GM12878 (cell line): ENCODE results near the gene JAKMIP1. TPM values are rescaled to one million over a fixed set of nuclear protein-coding genes. Genes with fewer than 3 reads are reported as not detected.

ENCODE experiments used
- ATAC-seq: fragments of 200-7000 bp; cut with Tn5 transposase; 3 replicates; pipeline ENCODE4 v1.9.1; 2020; ENCODE audit warnings: mild to moderate bottlenecking, moderate library complexity
- BruUV-seq: library from RNA; stranded (reverse); fragments of 400-500 nt; replicated peaks from 2 replicates; lab custom pipeline; 2021; lab: Mats Ljungman, UMichigan
- CTCF ChIA-PET: fragments of 300-600 bp; sonication (Branson Sonifier 250); formaldehyde crosslinking; extraction: SDS; loops from one replicate; lab custom pipeline; 2021; ENCODE audit warnings: inconsistent platforms; lab: Yijun Ruan, JAX
- POLR2A ChIA-PET: fragments of 350-600 bp; formaldehyde crosslinking; extraction: SDS; loops from one replicate; lab custom pipeline; 2021; ENCODE audit warnings: inconsistent platforms; lab: Charles Lee
- RAD21 ChIA-PET: fragments of 300-600 bp; sonication (Branson Sonifier 250); formaldehyde crosslinking; loops from one replicate; lab custom pipeline; 2023; ENCODE audit warnings: antibody characterized with exemption; ENCODE audit not compliant: unreplicated experiment; lab: Charles Lee
- SMC1A ChIA-PET: fragments of 300-600 bp; sonication (Branson Sonifier 250); formaldehyde crosslinking; loops from one replicate; lab custom pipeline; 2023; ENCODE audit not compliant: unreplicated experiment, uncharacterized antibody; lab: Charles Lee
- DNase-seq: peaks from one replicate; pipeline ENCODE4 v3.0.0-alpha.2; 2011; ENCODE audit warnings: low read depth, low spot score
- FAIRE-seq: peaks from 3 replicates; lab custom pipeline; 2011; peaks lifted over from hg19 to GRCh38; lab: Jason Lieb, UNC
- H2AFZ ChIP-seq: 2 replicates; pipeline ENCODE4 v1.6.0; 2011; ENCODE audit warnings: low read depth, low read length, control low read depth; ENCODE audit not compliant: control insufficient read depth
- H3K27ac ChIP-seq: 2 replicates; pipeline ENCODE4 v1.5.1; 2011; ENCODE audit warnings: control low read depth; ENCODE audit not compliant: control insufficient read depth, insufficient read depth
- H3K27me3 ChIP-seq, 2 experiments: replicated peaks in 1 of 2; 2 replicates each; pipeline versions ENCODE4 v1.6.0 to v1.6.1; 2011; ENCODE audit warnings: low read length in 1 of 2; ENCODE audit not compliant: control insufficient read depth in 2 of 2, insufficient read depth in 2 of 2
- H3K36me3 ChIP-seq, 2 experiments: 2 replicates each; pipeline ENCODE4 v1.5.1; 2011; ENCODE audit warnings: low read length in 1 of 2; ENCODE audit not compliant: control insufficient read depth in 2 of 2, insufficient read depth in 2 of 2
- H3K4me1 ChIP-seq: 2 replicates; pipeline ENCODE4 v1.6.1; 2011; ENCODE audit warnings: mild to moderate bottlenecking, low read length, moderate library complexity, mixed read lengths; ENCODE audit not compliant: control insufficient read depth, insufficient read depth
- H3K4me2 ChIP-seq: 2 replicates; pipeline ENCODE4 v1.6.0; 2011; ENCODE audit warnings: control low read depth; ENCODE audit not compliant: control insufficient read depth, insufficient read depth
- H3K4me3 ChIP-seq: fragments of 200-600 bp; sonication (generic); 2 replicates; pipeline ENCODE4 v1.5.1; 2016
- H3K79me2 ChIP-seq: 2 replicates; pipeline ENCODE4 v1.6.0; 2011; ENCODE audit warnings: low read length; ENCODE audit not compliant: control insufficient read depth, insufficient read depth
- H3K9ac ChIP-seq: 2 replicates; pipeline ENCODE4 v1.8.0; 2011; ENCODE audit warnings: low read length, control low read depth, mixed read lengths; ENCODE audit not compliant: control insufficient read depth, insufficient read depth
- H3K9me3 ChIP-seq: replicated peaks from 3 replicates; pipeline ENCODE4 v1.5.1; 2011; ENCODE audit warnings: mild to moderate bottlenecking, low read length; ENCODE audit not compliant: control insufficient read depth, insufficient read depth
- H4K20me1 ChIP-seq: 2 replicates; pipeline ENCODE4 v1.6.0; 2011; ENCODE audit not compliant: control insufficient read depth, insufficient read depth
- CHD4 ChIP-seq: fragments of 200-600 bp; sonication (generic); IDR thresholded peaks from 2 replicates; pipeline ENCODE4 v1.6.1; 2016; ENCODE audit warnings: mild to moderate bottlenecking
- CREM ChIP-seq: IDR thresholded peaks from 2 replicates; pipeline ENCODE4 v1.6.1; 2014; ENCODE audit warnings: antibody characterized with exemption, low read depth
- EP300 ChIP-seq, 2 experiments: fragments of 150-350 bp in 1 of 2; IDR thresholded peaks; 2 replicates each; pipeline ENCODE4 v1.6.1; 2011 to 2012; ENCODE audit warnings: low read depth in 2 of 2, low read length in 2 of 2, borderline replicate concordance in 1 of 2, improper control_type of control experiment in 1 of 2, inconsistent platforms in 1 of 2; ENCODE audit not compliant: control insufficient read depth in 1 of 2
- GABPA ChIP-seq: IDR thresholded peaks from 2 replicates; pipeline ENCODE4 v1.6.1; 2014; ENCODE audit warnings: antibody characterized with exemption, low read depth, mild to moderate bottlenecking, inconsistent platforms
- MYB ChIP-seq: fragments of 150-350 bp; IDR thresholded peaks from 2 replicates; pipeline ENCODE4 v1.6.1; 2014; ENCODE audit warnings: mild to moderate bottlenecking, low read depth, low read length, borderline replicate concordance
- NR2C2 ChIP-seq: IDR thresholded peaks from 2 replicates; pipeline ENCODE4 v1.6.1; 2011; ENCODE audit warnings: borderline replicate concordance, low read depth; ENCODE audit not compliant: control insufficient read depth, insufficient read length
- RELA ChIP-seq: fragments of 450-650 bp; IDR thresholded peaks from 2 replicates; pipeline ENCODE4 v1.8.0; 2014; ENCODE audit warnings: borderline replicate concordance; ENCODE audit not compliant: partially characterized antibody
- SMAD5 ChIP-seq: IDR thresholded peaks from 2 replicates; pipeline ENCODE4 v1.6.1; 2016; ENCODE audit warnings: antibody characterized with exemption, low read depth
- STAT1 ChIP-seq: fragments of 450-650 bp; conservative IDR thresholded peaks from 2 replicates; pipeline ENCODE4 v1.6.1; 2014; ENCODE audit warnings: antibody characterized with exemption, mild to moderate bottlenecking
- ZNF217 ChIP-seq: fragments of 450-650 bp; IDR thresholded peaks from 2 replicates; pipeline ENCODE4 v1.6.1; 2017; ENCODE audit warnings: antibody characterized with exemption, mild to moderate bottlenecking
- ZNF384 ChIP-seq: IDR thresholded peaks from 2 replicates; pipeline ENCODE4 v1.6.1; 2012; ENCODE audit warnings: low read depth, mild to moderate bottlenecking, low read length, improper control_type of control experiment, borderline replicate concordance
- WGBS: methylation state at CpG from one replicate; pipeline ENCODE4 v1.1.6; 2016; ENCODE audit warnings: low lambda C conversion rate; ENCODE audit not compliant: insufficient replicate concordance, insufficient coverage; ENCODE audit errors: missing lambda C conversion rate; 5-methylcytosine and 5-hydroxymethylcytosine counted together
- in situ Hi-C: fragments of 300-500 bp; cut with MboI; formaldehyde crosslinking; loops from 9 replicates; pipeline ENCODE4 v1.14.3; 2018; ENCODE audit warnings: mixed read lengths
- intact Hi-C: fragments of 100-400 bp; cut with micrococcal nuclease; formaldehyde crosslinking; loops from one replicate; pipeline ENCODE4 v1.14.2; 2022; ENCODE audit not compliant: unreplicated experiment
- polyA plus RNA-seq, 11 experiments: library from polyadenylated mRNA; depleted of rRNA in 4 of 11; unstranded in 6 of 11; stranded (reverse) in 5 of 11; fragments of >200 nt; fragmentation: Nextera tagmentation in 4 of 11; fragmentation: Illumina TruSeq in 1 of 11; extraction: Ambion mirVana in 4 of 11; extraction: Trizol in 1 of 11; gene quantifications; 1 replicate in 1 of 11; 2 replicates in 10 of 11; pipeline versions ENCODE4 v1.2.1 to v1.2.3, GENCODE V29; 2011 to 2016; ENCODE audit warnings: inconsistent platforms in 2 of 11, missing spikeins in 2 of 11, low read depth in 1 of 11
- total RNA-seq, 4 experiments: library from RNA; depleted of rRNA in 3 of 4; stranded (reverse); fragments of >200 nt in 3 of 4; fragmentation: Illumina TruSeq in 1 of 4; extraction: Trizol in 1 of 4; gene quantifications; 2 replicates each; pipeline versions ENCODE4 v1.2.1 to v1.2.3, GENCODE V29; 2013 to 2021
- TF ChIP-seq, protein P1 (sequence below): fragments of 450-650 bp; IDR thresholded peaks from 2 replicates; pipeline ENCODE4 v1.6.1; 2018; ENCODE audit warnings: borderline replicate concordance, mild to moderate bottlenecking; ENCODE audit not compliant: partially characterized antibody
- TF ChIP-seq, protein P2 (sequence below): fragments of 450-650 bp; IDR thresholded peaks from 2 replicates; pipeline ENCODE4 v1.6.1; 2017; ENCODE audit warnings: low read depth, mild to moderate bottlenecking, moderate library complexity
- TF ChIP-seq, protein P3 (sequence below): IDR thresholded peaks from 2 replicates; pipeline ENCODE4 v1.6.1; 2011; ENCODE audit warnings: low read depth, low read length, improper control_type of control experiment, borderline replicate concordance
- TF ChIP-seq, protein P4 (sequence below): IDR thresholded peaks from 2 replicates; pipeline ENCODE4 v1.6.1; 2011; ENCODE audit warnings: low read depth, mild to moderate bottlenecking, low read length, moderate library complexity, borderline replicate concordance; ENCODE audit errors: extremely low read depth

Gene JAKMIP1
- total and polyA plus RNA-seq, 10 of the 15 experiments (the other 5 are each of a cell fraction or from before 2014, with no cell fraction given): 0.52 to 16.7 (median 12.3) TPM

DNA sequence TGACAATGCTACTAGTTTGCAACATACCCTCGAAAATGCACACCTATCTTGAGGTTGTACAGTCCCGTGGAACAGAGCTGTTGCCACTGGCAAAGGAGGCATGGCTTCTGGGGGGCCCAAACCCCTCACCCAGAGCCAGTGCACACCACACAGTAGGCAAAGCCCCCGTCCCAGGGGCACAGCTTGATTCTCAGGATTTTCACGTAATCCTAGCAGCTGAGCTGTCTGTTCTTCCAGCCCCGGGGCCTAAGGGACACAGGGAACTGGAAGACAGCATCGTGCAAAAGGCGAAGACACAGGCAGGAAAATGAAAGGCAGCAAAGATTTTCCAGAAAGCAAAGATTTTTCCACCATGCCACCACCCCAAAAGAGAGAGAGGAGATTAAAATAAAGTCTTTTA lies 77.2 kb downstream of the JAKMIP1 start:
- no peaks in the 10 kb centered on the region for H3K27me3 ChIP-seq
- ChIA-PET POLR2A (no interaction called here), SMC1A (no interaction called here), CTCF (no interaction called here), RAD21 (no interaction called here)
- H3K9me3 ChIP-seq: no peaks in the 10 kb centered on the region
- no peaks in the 10 kb centered on the region for H3K4me1 ChIP-seq
- WGBS: 66% methylated on average over 7 of the region's 7 CpGs
- FAIRE-seq (no peak), ATAC-seq (no peak), DNase-seq (no peak)
- no peak overlapping the region for H3K9ac ChIP-seq
- in situ Hi-C loops (no loop called here), intact Hi-C loops (no loop called here)
- H3K4me3 ChIP-seq: no peak overlapping the region
- no peaks in the 10 kb centered on the region for H3K36me3 ChIP-seq
- no peak overlapping the region for H2AFZ ChIP-seq
- no peak for TF ChIP-seq CHD4
- no peak for TF ChIP-seq STAT1
- TF ChIP-seq, protein P1, sequence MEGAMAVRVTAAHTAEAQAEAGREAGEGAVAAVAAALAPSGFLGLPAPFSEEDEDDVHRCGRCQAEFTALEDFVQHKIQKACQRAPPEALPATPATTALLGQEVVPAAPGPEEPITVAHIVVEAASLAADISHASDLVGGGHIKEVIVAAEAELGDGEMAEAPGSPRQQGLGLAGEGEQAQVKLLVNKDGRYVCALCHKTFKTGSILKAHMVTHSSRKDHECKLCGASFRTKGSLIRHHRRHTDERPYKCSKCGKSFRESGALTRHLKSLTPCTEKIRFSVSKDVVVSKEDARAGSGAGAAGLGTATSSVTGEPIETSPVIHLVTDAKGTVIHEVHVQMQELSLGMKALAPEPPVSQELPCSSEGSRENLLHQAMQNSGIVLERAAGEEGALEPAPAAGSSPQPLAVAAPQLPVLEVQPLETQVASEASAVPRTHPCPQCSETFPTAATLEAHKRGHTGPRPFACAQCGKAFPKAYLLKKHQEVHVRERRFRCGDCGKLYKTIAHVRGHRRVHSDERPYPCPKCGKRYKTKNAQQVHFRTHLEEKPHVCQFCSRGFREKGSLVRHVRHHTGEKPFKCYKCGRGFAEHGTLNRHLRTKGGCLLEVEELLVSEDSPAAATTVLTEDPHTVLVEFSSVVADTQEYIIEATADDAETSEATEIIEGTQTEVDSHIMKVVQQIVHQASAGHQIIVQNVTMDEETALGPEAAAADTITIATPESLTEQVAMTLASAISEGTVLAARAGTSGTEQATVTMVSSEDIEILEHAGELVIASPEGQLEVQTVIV: no peak
- TF ChIP-seq CREM: no peak
- TF ChIP-seq SMAD5: no peak
- TF ChIP-seq, protein P2, sequence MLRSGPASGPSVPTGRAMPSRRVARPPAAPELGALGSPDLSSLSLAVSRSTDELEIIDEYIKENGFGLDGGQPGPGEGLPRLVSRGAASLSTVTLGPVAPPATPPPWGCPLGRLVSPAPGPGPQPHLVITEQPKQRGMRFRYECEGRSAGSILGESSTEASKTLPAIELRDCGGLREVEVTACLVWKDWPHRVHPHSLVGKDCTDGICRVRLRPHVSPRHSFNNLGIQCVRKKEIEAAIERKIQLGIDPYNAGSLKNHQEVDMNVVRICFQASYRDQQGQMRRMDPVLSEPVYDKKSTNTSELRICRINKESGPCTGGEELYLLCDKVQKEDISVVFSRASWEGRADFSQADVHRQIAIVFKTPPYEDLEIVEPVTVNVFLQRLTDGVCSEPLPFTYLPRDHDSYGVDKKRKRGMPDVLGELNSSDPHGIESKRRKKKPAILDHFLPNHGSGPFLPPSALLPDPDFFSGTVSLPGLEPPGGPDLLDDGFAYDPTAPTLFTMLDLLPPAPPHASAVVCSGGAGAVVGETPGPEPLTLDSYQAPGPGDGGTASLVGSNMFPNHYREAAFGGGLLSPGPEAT: no peak
- TF ChIP-seq, protein P3, sequence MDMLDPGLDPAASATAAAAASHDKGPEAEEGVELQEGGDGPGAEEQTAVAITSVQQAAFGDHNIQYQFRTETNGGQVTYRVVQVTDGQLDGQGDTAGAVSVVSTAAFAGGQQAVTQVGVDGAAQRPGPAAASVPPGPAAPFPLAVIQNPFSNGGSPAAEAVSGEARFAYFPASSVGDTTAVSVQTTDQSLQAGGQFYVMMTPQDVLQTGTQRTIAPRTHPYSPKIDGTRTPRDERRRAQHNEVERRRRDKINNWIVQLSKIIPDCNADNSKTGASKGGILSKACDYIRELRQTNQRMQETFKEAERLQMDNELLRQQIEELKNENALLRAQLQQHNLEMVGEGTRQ: no peak
- TF ChIP-seq GABPA: no peak
- no peak for TF ChIP-seq RELA
- no peak for TF ChIP-seq MYB
- TF ChIP-seq, protein P4, sequence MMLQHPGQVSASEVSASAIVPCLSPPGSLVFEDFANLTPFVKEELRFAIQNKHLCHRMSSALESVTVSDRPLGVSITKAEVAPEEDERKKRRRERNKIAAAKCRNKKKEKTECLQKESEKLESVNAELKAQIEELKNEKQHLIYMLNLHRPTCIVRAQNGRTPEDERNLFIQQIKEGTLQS: no peak
- no peak for TF ChIP-seq NR2C2
- TF ChIP-seq ZNF217: no peak
- no peak for TF ChIP-seq EP300 (IDR thresholded peaks at IDR 0.05; ENCODE audit: borderline replicate concordance in 1 of 2, control insufficient read depth in 1 of 2, low read depth in 2 of 2, low read length in 2 of 2)
- TF ChIP-seq ZNF384: no peak
- H3K79me2 ChIP-seq: no peaks in the 10 kb centered on the region
- no TSS peak for BruUV-seq
- H3K27ac ChIP-seq: no peak overlapping the region
- no peak overlapping the region for H3K4me2 ChIP-seq
- no peaks in the 10 kb centered on the region for H4K20me1 ChIP-seq
